ENCODE data around the gene ATP8B1.

GRCh38 chr18:57801761-57802212, 1.3 kb downstream of the ATP8B1 start:
- TF ChIP-seq, protein P1, sequence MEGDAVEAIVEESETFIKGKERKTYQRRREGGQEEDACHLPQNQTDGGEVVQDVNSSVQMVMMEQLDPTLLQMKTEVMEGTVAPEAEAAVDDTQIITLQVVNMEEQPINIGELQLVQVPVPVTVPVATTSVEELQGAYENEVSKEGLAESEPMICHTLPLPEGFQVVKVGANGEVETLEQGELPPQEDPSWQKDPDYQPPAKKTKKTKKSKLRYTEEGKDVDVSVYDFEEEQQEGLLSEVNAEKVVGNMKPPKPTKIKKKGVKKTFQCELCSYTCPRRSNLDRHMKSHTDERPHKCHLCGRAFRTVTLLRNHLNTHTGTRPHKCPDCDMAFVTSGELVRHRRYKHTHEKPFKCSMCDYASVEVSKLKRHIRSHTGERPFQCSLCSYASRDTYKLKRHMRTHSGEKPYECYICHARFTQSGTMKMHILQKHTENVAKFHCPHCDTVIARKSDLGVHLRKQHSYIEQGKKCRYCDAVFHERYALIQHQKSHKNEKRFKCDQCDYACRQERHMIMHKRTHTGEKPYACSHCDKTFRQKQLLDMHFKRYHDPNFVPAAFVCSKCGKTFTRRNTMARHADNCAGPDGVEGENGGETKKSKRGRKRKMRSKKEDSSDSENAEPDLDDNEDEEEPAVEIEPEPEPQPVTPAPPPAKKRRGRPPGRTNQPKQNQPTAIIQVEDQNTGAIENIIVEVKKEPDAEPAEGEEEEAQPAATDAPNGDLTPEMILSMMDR (IDR thresholded peaks at IDR 0.05; ENCODE audit: insufficient read depth, low read length) = no peak
- TF ChIP-seq POLR2AphosphoS5 (IDR thresholded peaks at IDR 0.05; ENCODE audit: low read depth) (no peak), GABPA (IDR thresholded peaks at IDR 0.05; ENCODE audit: low read depth) (no peak)
